HK-2 (cell line): ENCODE data around the gene CAMSAP1.

Source experiments
- DNase-seq: peaks from one replicate; pipeline ENCODE4 v3.0.0-alpha.2; 2018; ENCODE audit not compliant: unreplicated experiment

Gene CAMSAP1

GRCh38 chr9:135835131-135835530 lies 72.2 kb downstream of the CAMSAP1 start:
- DNase-seq, result no peak

- DNase-seq, result no peak
Measured at GRCh38 chr9:135833864-135834263, 73.5 kb downstream of the CAMSAP1 start.

GRCh38 chr9:135830496-135830895 lies 76.8 kb downstream of the CAMSAP1 start:
- DNase-seq, result no peak

- DNase-seq, result no peak
Measured at GRCh38 chr9:135828656-135829055, 78.7 kb downstream of the CAMSAP1 start.

GRCh38 chr9:135827866-135828580 lies 79.3 kb downstream of the CAMSAP1 start:
- DNase-seq, result no peak

GRCh38 chr9:135827301-135827700 lies 80.0 kb downstream of the CAMSAP1 start:
- DNase-seq, result no peak

GRCh38 chr9:135826188-135826545 lies 81.2 kb downstream of the CAMSAP1 start:
- DNase-seq, result no peak

GRCh38 chr9:135825435-135826187 lies 81.7 kb downstream of the CAMSAP1 start:
- no peak for DNase-seq

GRCh38 chr9:135823036-135823435 lies 84.3 kb downstream of the CAMSAP1 start:
- no peak for DNase-seq

- DNase-seq, result no peak
Measured at GRCh38 chr9:135822374-135822755, 85.0 kb downstream of the CAMSAP1 start.

GRCh38 chr9:135821733-135822373 lies 85.5 kb downstream of the CAMSAP1 start:
- no peak for DNase-seq

GRCh38 chr9:135821116-135821515 lies 86.2 kb downstream of the CAMSAP1 start:
- no peak for DNase-seq

GRCh38 chr9:135820661-135821060 lies 86.7 kb downstream of the CAMSAP1 start:
- no peak for DNase-seq

- DNase-seq, result no peak
Measured at GRCh38 chr9:135819905-135820304, 87.4 kb downstream of the CAMSAP1 start.

- no peak for DNase-seq
Measured at GRCh38 chr9:135818718-135819475, 88.4 kb downstream of the CAMSAP1 start.

- DNase-seq, result no peak
Measured at GRCh38 chr9:135817951-135818717, 89.2 kb downstream of the CAMSAP1 start.

- no peak for DNase-seq
Measured at GRCh38 chr9:135816651-135816970, 90.7 kb downstream of the CAMSAP1 start.

GRCh38 chr9:135815830-135816650 lies 91.3 kb downstream of the CAMSAP1 start:
- DNase-seq, result no peak

GRCh38 chr9:135815413-135815812 lies 91.9 kb downstream of the CAMSAP1 start:
- DNase-seq, result no peak

GRCh38 chr9:135814421-135815095 lies 92.8 kb downstream of the CAMSAP1 start:
- DNase-seq, result no peak
